HepG2 (cell line): ENCODE measurements around the gene KRTAP19-1.

Source experiments
- ELF4 ChIP-seq: sonication (generic); formaldehyde crosslinking; IDR thresholded peaks from 2 replicates; pipeline ENCODE4 v1.5.0; 2020; ENCODE audit warnings: missing genetic modification reagents, mild to moderate bottlenecking, moderate library complexity, borderline replicate concordance
- GABPA ChIP-seq, 2 experiments: IDR thresholded peaks; 2 replicates each; pipeline ENCODE4 v1.6.1; 2011 to 2016; ENCODE audit warnings: low read depth in 2 of 2, low read length in 1 of 2, missing biosample characterization in 1 of 2, missing genetic modification characterization in 1 of 2
- NBN ChIP-seq: fragments of 450-650 bp; conservative IDR thresholded peaks from 2 replicates; pipeline ENCODE4 v1.6.1; 2017
- RFX5 ChIP-seq: IDR thresholded peaks from 2 replicates; pipeline ENCODE4 v1.6.1; 2011; ENCODE audit warnings: low read depth, low read length, improper control_type of control experiment
- SNRNP70 ChIP-seq: fragments of 200-400 bp; formaldehyde crosslinking; IDR thresholded peaks from 2 replicates; pipeline ENCODE4 v1.6.1; 2017; ENCODE audit warnings: mild to moderate bottlenecking, low read depth, low read length, moderate library complexity
- TAF1 ChIP-seq: sonication (generic); formaldehyde crosslinking; IDR thresholded peaks from 2 replicates; pipeline ENCODE4 v1.4.0; 2020; ENCODE audit warnings: missing genetic modification reagents
- ZFYVE20 ChIP-seq: sonication (generic); formaldehyde crosslinking; IDR thresholded peaks from 2 replicates; pipeline ENCODE4 v1.8.0; 2023; ENCODE audit warnings: low read depth, mild to moderate bottlenecking, moderate library complexity, missing genetic modification reagents, borderline replicate concordance
- ZNF530 ChIP-seq: sonication (generic); formaldehyde crosslinking; IDR thresholded peaks from 2 replicates; pipeline ENCODE4 v1.5.0; 2020; ENCODE audit warnings: low read depth, mild to moderate bottlenecking, missing genetic modification reagents
- TF ChIP-seq, protein P1 (sequence below): sonication (generic); formaldehyde crosslinking; IDR thresholded peaks from 2 replicates; pipeline ENCODE4 v1.5.0; 2020; ENCODE audit warnings: mild to moderate bottlenecking, missing genetic modification reagents, moderate library complexity
- TF ChIP-seq, protein P2 (sequence below): IDR thresholded peaks from 2 replicates; pipeline ENCODE4 v1.6.1; 2016; ENCODE audit warnings: low read depth, missing genetic modification reagents, missing compliant biosample characterization
- TF ChIP-seq, protein P3 (sequence below): sonication (generic); formaldehyde crosslinking; IDR thresholded peaks from 2 replicates; pipeline ENCODE4 v1.5.1; 2020; ENCODE audit warnings: mild to moderate bottlenecking, missing genetic modification reagents, borderline replicate concordance

DNA sequence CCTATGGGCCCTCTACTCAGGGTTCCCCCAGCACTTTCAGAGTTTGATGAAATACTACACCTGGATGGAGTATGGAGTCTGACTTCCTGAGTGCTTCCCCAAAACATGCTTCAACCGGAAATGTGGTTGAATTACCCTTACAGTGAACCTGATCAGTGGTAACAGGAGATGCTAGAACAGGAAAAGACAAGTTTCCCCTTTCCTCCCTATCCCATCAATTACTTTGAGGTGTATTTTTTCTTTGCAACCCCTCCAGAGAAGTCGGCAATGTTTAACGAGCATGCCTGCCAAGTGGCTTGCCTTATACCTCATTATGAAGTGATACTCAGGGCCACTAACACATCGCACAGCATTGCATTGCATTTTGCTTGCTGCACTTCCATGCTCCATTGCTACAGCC lies 33.1 kb downstream of the KRTAP19-1 start:
- TF ChIP-seq, protein P1, sequence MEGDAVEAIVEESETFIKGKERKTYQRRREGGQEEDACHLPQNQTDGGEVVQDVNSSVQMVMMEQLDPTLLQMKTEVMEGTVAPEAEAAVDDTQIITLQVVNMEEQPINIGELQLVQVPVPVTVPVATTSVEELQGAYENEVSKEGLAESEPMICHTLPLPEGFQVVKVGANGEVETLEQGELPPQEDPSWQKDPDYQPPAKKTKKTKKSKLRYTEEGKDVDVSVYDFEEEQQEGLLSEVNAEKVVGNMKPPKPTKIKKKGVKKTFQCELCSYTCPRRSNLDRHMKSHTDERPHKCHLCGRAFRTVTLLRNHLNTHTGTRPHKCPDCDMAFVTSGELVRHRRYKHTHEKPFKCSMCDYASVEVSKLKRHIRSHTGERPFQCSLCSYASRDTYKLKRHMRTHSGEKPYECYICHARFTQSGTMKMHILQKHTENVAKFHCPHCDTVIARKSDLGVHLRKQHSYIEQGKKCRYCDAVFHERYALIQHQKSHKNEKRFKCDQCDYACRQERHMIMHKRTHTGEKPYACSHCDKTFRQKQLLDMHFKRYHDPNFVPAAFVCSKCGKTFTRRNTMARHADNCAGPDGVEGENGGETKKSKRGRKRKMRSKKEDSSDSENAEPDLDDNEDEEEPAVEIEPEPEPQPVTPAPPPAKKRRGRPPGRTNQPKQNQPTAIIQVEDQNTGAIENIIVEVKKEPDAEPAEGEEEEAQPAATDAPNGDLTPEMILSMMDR, result no peak
- TF ChIP-seq, protein P2, sequence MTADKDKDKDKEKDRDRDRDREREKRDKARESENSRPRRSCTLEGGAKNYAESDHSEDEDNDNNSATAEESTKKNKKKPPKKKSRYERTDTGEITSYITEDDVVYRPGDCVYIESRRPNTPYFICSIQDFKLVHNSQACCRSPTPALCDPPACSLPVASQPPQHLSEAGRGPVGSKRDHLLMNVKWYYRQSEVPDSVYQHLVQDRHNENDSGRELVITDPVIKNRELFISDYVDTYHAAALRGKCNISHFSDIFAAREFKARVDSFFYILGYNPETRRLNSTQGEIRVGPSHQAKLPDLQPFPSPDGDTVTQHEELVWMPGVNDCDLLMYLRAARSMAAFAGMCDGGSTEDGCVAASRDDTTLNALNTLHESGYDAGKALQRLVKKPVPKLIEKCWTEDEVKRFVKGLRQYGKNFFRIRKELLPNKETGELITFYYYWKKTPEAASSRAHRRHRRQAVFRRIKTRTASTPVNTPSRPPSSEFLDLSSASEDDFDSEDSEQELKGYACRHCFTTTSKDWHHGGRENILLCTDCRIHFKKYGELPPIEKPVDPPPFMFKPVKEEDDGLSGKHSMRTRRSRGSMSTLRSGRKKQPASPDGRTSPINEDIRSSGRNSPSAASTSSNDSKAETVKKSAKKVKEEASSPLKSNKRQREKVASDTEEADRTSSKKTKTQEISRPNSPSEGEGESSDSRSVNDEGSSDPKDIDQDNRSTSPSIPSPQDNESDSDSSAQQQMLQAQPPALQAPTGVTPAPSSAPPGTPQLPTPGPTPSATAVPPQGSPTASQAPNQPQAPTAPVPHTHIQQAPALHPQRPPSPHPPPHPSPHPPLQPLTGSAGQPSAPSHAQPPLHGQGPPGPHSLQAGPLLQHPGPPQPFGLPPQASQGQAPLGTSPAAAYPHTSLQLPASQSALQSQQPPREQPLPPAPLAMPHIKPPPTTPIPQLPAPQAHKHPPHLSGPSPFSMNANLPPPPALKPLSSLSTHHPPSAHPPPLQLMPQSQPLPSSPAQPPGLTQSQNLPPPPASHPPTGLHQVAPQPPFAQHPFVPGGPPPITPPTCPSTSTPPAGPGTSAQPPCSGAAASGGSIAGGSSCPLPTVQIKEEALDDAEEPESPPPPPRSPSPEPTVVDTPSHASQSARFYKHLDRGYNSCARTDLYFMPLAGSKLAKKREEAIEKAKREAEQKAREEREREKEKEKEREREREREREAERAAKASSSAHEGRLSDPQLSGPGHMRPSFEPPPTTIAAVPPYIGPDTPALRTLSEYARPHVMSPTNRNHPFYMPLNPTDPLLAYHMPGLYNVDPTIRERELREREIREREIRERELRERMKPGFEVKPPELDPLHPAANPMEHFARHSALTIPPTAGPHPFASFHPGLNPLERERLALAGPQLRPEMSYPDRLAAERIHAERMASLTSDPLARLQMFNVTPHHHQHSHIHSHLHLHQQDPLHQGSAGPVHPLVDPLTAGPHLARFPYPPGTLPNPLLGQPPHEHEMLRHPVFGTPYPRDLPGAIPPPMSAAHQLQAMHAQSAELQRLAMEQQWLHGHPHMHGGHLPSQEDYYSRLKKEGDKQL (CRISPR knock-in tag), result no peak
- TF ChIP-seq ELF4 (CRISPR knock-in tag) (no peak), TAF1 (CRISPR knock-in tag) (no peak), RFX5 (no peak), ZNF530 (CRISPR knock-in tag) (no peak), SNRNP70 (no peak), NBN (no peak), ZFYVE20 (no peak), GABPA (IDR thresholded peaks at IDR 0.05; ENCODE audit: low read depth, low read length) (no peak), GABPA (CRISPR knock-in tag; IDR thresholded peaks at IDR 0.05; ENCODE audit: low read depth) (no peak)
- TF ChIP-seq, protein P3, sequence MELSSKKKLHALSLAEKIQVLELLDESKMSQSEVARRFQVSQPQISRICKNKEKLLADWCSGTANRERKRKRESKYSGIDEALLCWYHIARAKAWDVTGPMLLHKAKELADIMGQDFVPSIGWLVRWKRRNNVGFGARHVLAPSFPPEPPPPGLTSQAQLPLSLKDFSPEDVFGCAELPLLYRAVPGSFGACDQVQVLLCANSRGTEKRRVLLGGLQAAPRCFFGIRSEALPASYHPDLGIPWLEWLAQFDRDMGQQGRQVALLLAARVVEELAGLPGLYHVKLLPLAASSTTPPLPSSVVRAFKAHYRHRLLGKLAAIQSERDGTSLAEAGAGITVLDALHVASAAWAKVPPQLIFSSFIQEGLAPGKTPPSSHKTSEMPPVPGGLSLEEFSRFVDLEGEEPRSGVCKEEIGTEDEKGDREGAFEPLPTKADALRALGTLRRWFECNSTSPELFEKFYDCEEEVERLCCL (CRISPR knock-in tag), result no peak
